GM10248 (cell line): Measurements from ENCODE around the gene SLC27A3.

ENCODE experiments used
- CTCF ChIA-PET: fragments of 300-600 bp; sonication (Branson Sonifier 250); formaldehyde crosslinking; extraction: SDS; loops from one replicate; lab custom pipeline; 2021; ENCODE audit warnings: antibody characterized with exemption; lab: Yijun Ruan, JAX
- POLR2A ChIA-PET: fragments of 350-650 bp; sonication (Branson Sonifier 250); formaldehyde crosslinking; extraction: SDS; loops from one replicate; lab custom pipeline; 2020; ENCODE audit warnings: antibody characterized with exemption; lab: Yijun Ruan, JAX
- DNase-seq: peaks from one replicate; pipeline ENCODE4 v3.0.0; 2012; ENCODE audit errors: extremely low spot score
- TF ChIP-seq, protein P1 (sequence below): IDR thresholded peaks from 2 replicates; pipeline ENCODE4 v1.5.1; 2012; ENCODE audit warnings: mild to moderate bottlenecking, low read depth; ENCODE audit errors: extremely low read depth, missing control alignments, control extremely low read depth

Gene SLC27A3

GRCh38 chr1:153773096-153773921, 1.9 kb upstream of the SLC27A3 start:
- CTCF ChIA-PET: interaction anchor here (0.7 to 1.7 kb wide), 7 partner anchors 12 to 223 kb away, joined by 3 to 5 read pairs (median 3); partner anchors contain the start of gene DENND4B
- TF ChIP-seq, protein P1, sequence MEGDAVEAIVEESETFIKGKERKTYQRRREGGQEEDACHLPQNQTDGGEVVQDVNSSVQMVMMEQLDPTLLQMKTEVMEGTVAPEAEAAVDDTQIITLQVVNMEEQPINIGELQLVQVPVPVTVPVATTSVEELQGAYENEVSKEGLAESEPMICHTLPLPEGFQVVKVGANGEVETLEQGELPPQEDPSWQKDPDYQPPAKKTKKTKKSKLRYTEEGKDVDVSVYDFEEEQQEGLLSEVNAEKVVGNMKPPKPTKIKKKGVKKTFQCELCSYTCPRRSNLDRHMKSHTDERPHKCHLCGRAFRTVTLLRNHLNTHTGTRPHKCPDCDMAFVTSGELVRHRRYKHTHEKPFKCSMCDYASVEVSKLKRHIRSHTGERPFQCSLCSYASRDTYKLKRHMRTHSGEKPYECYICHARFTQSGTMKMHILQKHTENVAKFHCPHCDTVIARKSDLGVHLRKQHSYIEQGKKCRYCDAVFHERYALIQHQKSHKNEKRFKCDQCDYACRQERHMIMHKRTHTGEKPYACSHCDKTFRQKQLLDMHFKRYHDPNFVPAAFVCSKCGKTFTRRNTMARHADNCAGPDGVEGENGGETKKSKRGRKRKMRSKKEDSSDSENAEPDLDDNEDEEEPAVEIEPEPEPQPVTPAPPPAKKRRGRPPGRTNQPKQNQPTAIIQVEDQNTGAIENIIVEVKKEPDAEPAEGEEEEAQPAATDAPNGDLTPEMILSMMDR: no peak
- POLR2A ChIA-PET: interaction anchor here (0.6 kb wide), 1 partner anchor 122 kb away, joined by 6 read pairs; no protein-coding TSS in a partner anchor
- no peak for DNase-seq

GRCh38 chr1:153774026-153774595, 1.1 kb upstream of the SLC27A3 start:
- ChIA-PET POLR2A (interaction anchor here (0.6 kb wide), 1 partner anchor 122 kb away, joined by 6 read pairs; no protein-coding TSS in a partner anchor), CTCF (interaction anchor here (1.7 kb wide), 1 partner anchor 23 kb away, joined by 5 read pairs; no protein-coding TSS in a partner anchor)

DNA sequence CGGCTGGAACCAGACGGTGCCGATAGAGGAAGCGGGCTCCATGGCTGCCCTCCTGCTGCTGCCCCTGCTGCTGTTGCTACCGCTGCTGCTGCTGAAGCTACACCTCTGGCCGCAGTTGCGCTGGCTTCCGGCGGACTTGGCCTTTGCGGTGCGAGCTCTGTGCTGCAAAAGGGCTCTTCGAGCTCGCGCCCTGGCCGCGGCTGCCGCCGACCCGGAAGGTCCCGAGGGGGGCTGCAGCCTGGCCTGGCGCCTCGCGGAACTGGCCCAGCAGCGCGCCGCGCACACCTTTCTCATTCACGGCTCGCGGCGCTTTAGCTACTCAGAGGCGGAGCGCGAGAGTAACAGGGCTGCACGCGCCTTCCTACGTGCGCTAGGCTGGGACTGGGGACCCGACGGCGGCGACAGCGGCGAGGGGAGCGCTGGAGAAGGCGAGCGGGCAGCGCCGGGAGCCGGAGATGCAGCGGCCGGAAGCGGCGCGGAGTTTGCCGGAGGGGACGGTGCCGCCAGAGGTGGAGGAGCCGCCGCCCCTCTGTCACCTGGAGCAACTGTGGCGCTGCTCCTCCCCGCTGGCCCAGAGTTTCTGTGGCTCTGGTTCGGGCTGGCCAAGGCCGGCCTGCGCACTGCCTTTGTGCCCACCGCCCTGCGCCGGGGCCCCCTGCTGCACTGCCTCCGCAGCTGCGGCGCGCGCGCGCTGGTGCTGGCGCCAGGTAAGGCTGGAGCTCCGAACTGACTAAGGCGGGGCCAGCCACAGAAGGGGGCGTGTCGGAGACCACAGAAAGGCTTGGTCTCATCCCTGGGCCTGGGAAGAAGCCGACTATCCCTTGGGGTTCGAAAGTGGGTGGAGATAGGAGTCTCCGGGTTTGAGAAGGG, 486 bp downstream of the SLC27A3 start:
- TF ChIP-seq, protein P1: no peak
- CTCF ChIA-PET: interaction anchor here (1.1 to 3.5 kb wide), 5 partner anchors 13 to 211 kb away, joined by 3 to 18 read pairs (median 5); partner anchors contain the start of genes CREB3L4 and RAB13
- POLR2A ChIA-PET: interaction anchor here (1.8 kb wide), 1 partner anchor 215 kb away, joined by 7 read pairs; the partner anchor contains the start of gene RPS27
- peak; percentile 66 for DNase-seq

More at GRCh38 chr1:153774026-153774595, 1.1 kb upstream of the SLC27A3 start:
- no peak for DNase-seq
- TF ChIP-seq, protein P1: no peak

DNA sequence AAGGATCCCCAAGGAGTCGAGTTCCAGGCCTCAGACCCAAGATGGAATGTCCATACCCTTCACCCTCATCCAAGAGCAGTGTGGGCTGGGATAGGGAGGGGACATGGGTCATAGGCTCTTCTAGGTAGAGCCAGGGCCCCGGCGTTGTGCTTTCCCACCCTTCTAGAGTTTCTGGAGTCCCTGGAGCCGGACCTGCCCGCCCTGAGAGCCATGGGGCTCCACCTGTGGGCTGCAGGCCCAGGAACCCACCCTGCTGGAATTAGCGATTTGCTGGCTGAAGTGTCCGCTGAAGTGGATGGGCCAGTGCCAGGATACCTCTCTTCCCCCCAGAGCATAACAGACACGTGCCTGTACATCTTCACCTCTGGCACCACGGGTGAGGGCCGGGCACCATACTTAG, 1.1 kb downstream of the SLC27A3 start:
- no peak for DNase-seq
- CTCF ChIA-PET: interaction anchor here (1.0 to 3.5 kb wide), 6 partner anchors 10 to 210 kb away, joined by 3 to 18 read pairs (median 4); partner anchors contain the start of genes CREB3L4 and RAB13
- POLR2A ChIA-PET: interaction anchor here (1.8 kb wide), 1 partner anchor 214 kb away, joined by 7 read pairs; the partner anchor contains the start of gene RPS27
- TF ChIP-seq, protein P1: no peak

DNA sequence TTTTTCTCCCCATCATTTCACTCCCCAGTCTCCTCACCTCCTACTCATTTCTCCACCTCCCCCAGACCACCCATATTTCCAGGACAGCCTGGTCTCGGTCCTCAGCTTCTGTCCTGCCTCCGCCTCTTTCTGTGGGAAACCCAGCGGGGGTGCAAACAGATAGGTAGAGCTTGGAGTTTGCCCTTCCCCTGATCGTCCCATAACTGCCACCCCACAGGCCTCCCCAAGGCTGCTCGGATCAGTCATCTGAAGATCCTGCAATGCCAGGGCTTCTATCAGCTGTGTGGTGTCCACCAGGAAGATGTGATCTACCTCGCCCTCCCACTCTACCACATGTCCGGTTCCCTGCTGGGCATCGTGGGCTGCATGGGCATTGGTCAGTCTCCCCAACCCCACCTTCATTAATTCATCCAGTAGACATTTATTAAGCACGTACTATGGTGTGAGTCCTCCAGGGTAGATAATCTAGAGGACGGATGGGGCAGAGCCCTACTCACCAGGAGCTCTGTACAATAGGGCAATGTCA, 1.7 kb downstream of the SLC27A3 start:
- TF ChIP-seq, protein P1: no peak
- ChIA-PET POLR2A (interaction anchor here (0.6 to 1.8 kb wide), 2 partner anchors 121 to 214 kb away, joined by 5 to 7 read pairs; partner anchors contain the start of gene RPS27), CTCF (interaction anchor here (1.0 to 3.5 kb wide), 5 partner anchors 11 to 210 kb away, joined by 3 to 18 read pairs (median 5); partner anchors contain the start of gene RAB13)
- DNase-seq: no peak
